H1 (cell line): ENCODE measurements around the gene CPSF4L.

Experiments used
- CHD1 ChIP-seq: IDR thresholded peaks from 2 replicates; pipeline ENCODE4 v1.6.1; 2012; ENCODE audit warnings: low read depth, low read length, improper control_type of control experiment
- CHD7 ChIP-seq: fragments of 300-600 bp; sonication (generic); IDR thresholded peaks from 2 replicates; pipeline ENCODE4 v1.7.1; 2012; ENCODE audit warnings: low read length, moderate library complexity, mild to moderate bottlenecking, inconsistent platforms; ENCODE audit not compliant: insufficient replicate concordance
- CREB1 ChIP-seq: IDR thresholded peaks from 2 replicates; pipeline ENCODE4 v1.6.1; 2012; ENCODE audit warnings: inconsistent platforms
- CTCF ChIP-seq, 3 experiments: IDR thresholded peaks; 1 replicate in 2 of 3; 2 replicates in 1 of 3; pipeline versions ENCODE4 v1.5.1 to v1.6.1; 2011; ENCODE audit warnings: low read length in 3 of 3, mild to moderate bottlenecking in 3 of 3, inconsistent platforms in 2 of 3, low read depth in 1 of 3, moderate library complexity in 1 of 3; ENCODE audit not compliant: insufficient read depth in 1 of 3; ENCODE audit errors: control extremely low read depth in 1 of 3
- EZH2 ChIP-seq: fragments of 200-600 bp; sonication (generic); IDR thresholded peaks from 2 replicates; pipeline ENCODE4 v1.7.1; 2012; ENCODE audit warnings: low read depth, mild to moderate bottlenecking, moderate library complexity, low read length, inconsistent platforms; ENCODE audit not compliant: severe bottlenecking
- MAX ChIP-seq: IDR thresholded peaks from 2 replicates; pipeline ENCODE4 v1.6.1; 2012; ENCODE audit warnings: inconsistent platforms
- POLR2AphosphoS5 ChIP-seq: IDR thresholded peaks from 2 replicates; pipeline ENCODE4 v1.6.1; 2011; ENCODE audit warnings: low read depth, low read length
- SP1 ChIP-seq: IDR thresholded peaks from 2 replicates; pipeline ENCODE4 v1.6.1; 2011; ENCODE audit warnings: low read depth, low read length
- USF2 ChIP-seq: IDR thresholded peaks from 2 replicates; pipeline ENCODE4 v1.6.1; 2011; ENCODE audit warnings: low read length, improper control_type of control experiment

- TF ChIP-seq EZH2 (no peak), SP1 (no peak), MAX (no peak), CTCF (IDR thresholded peaks at IDR 0.05; ENCODE audit: control extremely low read depth in 1 of 3, insufficient read depth in 1 of 3, low read depth in 1 of 3, low read length in 3 of 3) (no peak), CHD1 (no peak), POLR2AphosphoS5 (no peak), CHD7 (no peak), USF2 (no peak), CREB1 (no peak)
Measured at GRCh38 chr17:73261617-73261951, at the start of gene CPSF4L.
